HG02885 (cell line): ENCODE measurements around the gene IFITM1.

Experiments
- ATAC-seq: cut with Tn5 transposase; IDR thresholded peaks from one replicate; pipeline ENCODE4 v1.9.1; 2021; ENCODE audit warnings: mild to moderate bottlenecking; ENCODE audit not compliant: unreplicated experiment, poor library complexity

IFITM1 gene

DNA sequence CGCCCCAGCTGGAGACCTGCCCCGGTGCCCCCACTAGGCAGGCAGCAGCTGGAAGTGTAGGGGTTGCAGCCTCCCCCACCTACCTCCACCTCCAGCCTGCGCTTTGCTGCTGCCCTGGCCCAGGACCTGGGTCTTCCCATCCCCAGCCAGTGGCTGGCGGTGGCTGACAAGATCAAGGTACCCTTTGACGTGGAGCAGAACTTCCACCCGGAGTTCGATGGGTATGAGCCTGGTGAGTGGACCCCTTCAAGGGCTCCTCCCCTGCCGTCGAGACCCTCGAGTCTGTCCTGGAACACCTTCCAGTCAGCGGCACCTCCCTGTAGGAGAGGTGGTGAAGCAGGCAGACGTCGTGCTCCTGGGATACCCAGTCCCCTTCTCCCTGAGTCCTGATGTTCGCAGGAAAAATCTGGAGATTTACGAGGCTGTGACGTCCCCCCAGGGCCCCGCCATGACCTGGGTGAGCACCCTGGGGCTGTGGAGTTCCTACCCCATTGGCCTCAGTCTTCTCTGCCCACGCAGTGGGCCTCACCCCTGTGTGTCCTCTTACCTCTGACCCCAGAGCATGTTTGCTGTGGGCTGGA, 20.5 kb upstream of the IFITM1 start:
- no peak for ATAC-seq

DNA sequence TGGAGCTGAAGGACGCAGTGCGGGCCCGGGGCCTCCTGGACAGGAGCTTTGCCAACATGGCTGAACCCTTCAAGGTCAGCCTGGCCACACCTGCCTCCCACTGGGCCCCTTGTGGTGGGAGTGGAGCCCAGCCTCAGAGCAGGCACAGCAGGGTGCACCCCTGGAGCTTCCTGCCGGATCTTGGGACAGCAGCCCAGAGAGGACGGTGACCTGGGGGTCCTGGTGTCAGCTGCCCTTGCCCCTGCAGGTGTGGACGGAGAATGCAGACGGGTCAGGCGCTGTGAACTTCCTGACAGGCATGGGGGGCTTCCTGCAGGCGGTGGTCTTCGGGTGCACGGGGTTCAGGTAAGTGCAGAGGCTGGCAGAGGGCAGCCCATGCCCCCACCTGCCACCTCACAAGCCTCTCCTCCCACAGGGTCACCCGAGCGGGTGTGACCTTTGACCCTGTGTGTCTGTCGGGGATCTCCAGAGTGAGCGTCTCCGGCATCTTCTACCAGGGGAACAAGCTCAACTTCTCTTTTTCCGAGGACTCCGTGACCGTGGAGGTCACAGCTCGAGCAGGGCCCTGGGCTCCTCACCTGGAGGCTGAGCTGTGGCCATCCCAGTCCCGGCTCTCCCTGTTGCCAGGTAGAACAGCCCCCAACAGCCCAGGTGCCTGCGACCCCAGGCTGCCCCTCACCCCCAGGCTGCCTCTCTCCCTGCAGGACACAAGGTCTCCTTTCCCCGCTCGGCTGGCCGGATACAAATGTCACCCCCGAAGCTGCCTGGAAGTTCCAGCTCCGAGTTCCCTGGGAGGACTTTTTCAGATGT, 19.8 kb upstream of the IFITM1 start:
- ATAC-seq: no peak

DNA sequence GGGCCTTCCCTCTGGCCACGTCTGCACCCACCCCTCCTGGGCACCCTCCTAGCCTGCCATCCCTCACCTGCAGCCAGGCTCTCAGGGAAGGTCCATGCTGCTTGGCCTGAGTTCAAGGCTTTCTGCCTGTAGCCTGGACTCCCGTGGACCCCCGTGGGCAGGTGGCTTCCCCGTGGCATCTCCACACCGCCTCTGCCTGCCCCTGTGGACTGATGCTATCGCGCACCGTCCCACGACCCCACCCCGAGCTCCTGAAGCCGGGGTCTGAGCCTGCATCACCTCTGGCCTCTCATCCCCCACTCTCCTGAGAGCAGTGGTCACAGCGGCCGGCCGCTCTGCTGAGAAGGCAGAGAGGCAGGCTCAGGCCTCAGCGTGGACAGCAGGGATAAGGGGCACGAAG, 19.1 kb upstream of the IFITM1 start:
- ATAC-seq: no peak

DNA sequence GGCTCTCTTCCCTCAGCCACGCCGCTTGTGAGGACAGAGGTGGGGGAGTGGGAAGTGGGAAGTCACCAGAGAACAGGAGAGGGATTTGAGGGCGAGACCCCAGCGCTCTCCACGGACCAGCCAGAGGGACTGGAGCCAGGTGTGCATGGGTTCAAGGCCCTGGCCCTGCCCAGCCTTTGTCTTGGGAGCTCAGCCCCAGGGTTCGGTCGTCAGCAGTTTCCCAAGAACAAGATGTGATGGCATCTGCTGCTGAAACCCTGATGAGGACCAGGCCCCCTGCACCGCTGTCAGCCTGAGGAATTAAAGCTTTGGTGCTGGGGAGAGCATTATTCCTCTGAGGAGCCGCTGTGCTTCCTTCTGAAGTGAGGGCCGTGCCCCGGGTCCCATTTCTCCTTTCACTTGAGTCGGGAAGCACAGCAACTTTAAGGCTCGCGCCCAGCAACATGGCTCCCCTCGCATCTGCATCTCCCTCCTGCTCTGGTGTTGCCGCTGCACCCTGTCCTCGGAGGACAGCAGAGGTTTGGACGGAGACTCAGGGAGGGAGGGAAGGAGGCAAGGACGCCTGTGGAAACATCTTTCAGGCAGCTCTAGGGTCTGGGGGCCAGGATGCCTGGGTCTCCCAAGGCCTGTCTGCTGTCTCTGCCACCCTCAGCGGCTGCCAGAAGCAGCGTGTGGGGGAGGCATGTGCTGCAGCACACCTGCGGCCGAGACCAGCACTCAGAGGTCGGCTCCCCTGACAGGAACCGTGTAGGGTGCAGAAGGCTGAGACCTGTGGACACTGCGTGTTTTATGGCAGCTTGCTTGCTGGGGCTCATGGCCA, 18.3 kb upstream of the IFITM1 start:
- no peak for ATAC-seq

DNA sequence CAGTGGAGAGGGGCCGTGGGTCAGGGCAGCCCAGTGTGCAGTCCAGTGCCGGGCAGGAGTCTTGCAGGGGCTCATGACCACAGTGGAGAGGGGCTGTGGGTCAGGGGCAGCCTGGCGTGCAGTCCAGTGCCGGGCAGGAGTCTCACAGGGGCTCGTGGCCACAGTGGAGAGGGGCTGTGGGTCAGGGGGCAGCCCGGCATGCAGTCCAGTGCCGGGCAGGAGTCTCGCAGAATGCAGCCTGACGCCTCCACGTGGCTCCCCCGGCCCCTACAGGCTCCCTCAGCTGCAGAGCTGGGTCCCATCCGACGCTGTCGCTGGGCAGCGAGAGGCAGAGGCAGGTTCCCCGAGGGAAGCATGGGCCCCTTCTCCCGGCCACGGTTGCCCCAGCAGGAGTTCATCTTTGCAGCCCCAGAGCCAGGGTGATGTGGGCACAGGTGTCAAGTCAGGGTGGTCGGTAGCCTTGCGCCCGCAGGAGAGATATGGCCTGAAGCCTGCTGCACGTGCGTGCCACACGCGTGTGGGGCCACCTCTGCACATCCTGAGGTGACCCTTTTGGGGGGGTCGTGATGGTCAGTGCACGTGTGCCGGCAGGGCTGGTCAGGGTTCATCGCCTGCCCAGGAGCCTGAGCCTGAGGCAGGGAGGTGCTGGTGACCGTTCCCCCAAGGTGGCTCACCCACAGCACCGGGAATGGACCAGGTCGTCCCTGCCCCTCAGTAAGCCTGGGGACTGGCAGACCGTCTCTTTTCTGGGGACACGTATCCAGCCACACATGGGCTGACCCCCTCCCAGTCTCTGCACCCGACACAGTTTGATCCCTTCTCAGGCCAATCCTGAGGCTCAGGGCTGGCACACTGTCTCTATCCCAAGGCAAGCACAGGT, 17.4 kb upstream of the IFITM1 start:
- ATAC-seq: no peak

DNA sequence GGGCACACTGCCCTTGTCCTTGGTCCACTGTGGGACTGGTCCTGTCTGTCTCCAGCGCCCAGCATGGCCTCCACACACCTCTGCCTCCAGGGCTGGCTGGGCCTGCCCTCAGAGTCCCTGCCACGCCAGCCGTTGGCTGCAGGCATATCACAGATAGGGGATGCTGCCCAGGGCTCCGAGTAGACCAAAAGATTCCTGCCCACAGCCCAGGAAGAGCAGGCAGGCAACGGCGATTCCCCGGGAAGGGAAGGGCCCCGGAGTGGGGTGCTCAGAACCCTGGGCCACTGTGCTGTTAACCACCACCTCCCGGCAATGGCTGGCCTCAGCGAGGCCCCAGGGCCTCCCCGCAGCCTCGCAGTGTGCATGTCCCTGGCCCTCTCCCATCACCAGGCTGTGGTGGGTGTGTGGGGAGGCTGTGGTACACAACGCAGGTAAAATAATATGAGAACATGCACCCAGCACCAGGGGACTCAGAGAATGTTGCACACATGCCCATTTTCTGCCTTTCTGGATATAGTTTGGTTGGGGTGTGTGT, 16.7 kb upstream of the IFITM1 start:
- no peak for ATAC-seq

DNA sequence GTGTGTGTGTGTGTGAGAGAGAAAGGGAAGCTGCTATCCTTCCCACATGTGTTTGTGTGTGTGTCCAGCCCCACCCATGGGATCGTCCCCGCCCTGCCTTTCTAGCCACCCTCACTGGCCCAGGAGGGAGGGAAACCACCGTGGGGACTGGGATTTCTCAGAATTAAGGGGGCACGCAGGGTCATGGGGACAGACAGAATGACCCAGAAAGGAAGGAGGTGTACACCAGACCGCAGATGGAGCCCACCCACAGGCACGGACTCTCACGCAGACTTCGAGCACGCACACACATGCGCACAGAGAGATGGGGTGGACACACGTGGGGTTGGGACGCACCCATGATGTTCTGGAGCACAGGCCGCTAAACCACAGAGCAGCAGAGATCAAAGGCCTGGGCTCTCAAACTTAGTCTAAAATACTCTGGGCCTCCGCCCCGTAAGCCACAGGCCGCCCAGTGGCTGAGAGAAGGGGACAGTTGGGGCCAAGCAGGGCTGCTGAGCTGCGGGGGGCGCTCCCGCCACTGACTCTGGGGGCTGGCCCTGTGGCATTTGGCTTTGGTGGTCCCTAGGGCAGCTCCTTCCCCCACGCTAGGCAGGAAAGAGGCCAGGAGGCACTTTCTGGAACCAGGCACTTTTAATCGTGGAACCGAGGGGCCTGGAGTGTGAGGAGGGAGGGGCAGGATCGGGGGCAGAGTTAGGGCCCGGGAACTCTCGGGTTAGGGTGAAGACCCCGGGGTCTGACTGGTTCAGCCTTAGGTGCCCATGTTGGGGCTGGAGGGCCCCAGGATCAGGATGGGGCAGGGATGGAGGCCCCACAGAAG, 16.0 kb upstream of the IFITM1 start:
- ATAC-seq: peak; percentile 62

DNA sequence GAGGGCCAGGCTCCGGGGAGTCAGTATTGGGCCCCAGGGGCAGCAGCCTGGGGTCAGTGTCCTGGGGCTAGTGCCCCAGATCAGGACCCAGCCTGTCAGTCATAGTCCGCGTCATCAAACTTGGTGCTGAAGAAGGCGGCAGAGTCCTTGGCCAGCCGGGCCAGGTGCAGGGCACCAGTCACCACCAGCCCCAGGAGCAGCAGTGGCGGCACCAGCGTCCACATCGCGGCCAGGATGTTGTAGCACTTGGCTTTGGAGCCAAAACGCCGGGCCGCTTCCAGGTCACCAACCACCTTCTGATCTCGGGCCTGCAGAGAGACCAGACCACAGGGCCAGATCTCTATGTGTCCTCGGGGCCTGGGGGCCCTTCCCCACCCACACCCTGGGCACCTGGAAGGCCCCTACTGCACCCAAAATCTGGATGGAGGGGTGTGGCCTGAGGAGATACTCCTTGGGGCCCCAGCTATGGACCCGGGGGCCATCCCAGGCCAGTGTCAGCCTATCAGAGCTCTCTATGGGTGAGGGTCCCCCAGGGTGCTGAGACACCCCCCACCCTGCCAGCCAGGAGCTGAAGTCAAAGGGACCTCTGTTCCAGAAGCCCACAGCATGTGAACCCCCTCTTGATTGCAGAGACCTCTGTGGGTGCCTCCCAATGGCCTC, 15.3 kb upstream of the IFITM1 start:
- no peak for ATAC-seq

DNA sequence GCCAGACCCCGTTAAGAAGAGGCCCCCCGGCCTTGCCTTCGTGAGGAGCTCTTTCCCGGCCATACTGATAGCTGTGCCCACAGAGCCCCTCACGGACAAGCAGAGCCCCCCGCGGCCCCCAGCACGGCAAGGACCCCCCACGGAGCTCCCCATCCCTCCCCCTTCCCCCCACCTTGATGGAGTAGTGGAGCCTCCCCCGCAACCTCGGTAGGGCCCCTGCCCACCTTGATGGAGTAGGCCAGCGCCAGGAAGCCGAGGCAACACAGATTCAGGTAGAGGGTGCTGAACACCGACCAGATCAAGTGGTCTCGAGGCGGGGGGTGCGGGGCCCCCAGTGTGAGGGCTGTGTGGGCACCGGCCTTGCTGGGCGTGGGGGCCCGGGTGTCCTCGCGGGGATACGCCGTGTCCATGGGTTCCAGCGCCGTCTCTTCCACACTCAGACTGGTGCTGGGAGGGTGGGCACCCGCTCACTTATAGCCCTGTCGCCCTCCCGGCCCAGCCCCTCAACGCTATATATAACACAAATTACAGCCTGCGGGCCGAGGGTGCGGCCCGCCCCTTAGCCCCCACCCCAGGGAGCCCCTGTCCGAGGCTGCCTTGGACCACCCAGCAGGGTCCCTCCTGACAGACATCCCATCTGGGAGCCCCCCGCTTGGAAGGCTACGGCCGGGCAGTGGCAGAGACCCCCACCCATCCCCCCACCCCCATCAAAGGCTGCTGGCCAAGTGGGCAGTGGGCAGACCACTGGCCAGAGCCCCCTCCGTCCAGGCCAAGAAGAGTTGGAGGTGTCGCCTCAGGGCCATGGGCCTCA, 14.6 kb upstream of the IFITM1 start, which contains the start of gene IFITM5:
TSS of gene IFITM5 (minus strand) at position 446 of the 811 bp plus-strand sequence. CDS start at position 410, 36 bp downstream.
- no peak for ATAC-seq

DNA sequence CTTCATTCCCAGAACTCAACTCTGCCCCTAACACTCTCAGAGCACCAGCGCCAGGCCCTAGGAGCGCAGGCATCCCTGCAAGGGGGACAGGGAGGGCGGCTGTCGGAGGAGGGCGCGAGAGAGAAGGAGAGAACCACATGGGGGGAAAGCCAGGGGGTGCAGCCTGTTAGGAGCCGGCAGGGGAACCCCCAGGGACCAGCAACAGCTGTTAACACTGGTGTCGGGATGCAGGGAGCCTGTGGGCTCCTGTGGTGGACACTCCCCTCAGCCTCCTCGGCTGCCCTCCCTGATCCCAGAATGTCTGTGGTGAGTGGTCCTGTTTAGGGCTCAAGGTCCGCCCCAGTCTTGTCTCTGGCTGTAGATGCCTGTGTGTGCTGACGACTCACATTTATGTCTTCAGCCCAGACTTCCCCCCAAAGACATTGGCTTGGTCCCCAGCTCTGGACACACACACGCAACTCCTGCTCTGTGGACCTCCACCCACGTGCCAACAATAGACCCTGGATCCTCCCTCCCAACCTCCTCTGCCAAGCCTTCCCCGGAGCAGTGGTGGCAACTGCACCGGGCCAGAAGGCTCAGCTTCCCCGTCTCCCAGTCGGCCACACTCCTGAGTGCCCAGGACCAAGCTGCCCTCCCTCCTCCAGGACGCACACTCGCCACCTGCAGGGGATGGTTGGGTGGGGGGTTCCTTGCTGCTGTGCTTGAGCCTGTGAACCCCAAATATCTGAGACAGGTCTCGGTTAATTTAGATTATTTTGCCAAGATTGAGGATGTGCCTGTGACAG, 13.7 kb upstream of the IFITM1 start:
- no peak for ATAC-seq

DNA sequence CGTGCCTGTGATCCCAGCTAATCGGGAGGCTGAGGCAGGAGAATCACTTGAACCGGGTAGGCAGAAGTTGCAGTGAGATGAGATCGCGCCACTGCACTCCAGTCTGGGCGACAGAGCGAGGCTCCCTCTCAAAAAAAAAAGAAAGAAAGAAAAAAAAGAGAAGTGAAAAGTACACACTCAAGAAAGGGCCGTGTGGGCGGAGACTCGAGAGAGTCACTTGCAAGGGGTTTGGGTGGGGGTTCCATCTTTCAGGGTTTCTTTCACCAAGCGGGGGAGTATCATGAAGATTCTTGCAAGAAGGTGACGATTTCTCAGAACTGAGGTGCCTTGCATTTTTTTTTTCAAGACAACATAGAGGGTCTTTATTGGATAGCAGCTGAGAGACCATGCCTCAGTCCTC, 10.5 kb upstream of the IFITM1 start:
- no peak for ATAC-seq

DNA sequence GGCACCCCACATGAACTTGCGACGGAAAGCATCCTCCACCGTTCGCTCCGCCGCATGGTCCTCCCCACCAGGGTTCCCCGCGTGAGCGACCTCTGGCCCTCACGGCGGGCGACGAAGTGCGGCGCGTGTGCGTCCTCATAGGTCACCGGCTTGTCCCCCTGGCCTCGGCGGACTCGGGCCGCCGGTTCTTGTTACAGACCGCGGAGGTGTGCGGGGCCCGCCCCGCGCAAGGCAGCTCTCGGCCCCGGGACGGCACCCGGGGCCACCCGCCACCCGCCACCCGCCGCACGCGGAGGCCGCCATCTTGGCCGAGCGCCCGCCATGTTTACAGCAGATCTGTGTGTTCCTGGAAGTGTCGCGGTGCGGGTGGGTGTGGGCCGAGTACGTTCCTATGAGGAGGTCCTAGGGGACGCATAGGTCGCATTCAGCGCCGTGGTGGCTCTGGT, 9.8 kb upstream of the IFITM1 start:
- no peak for ATAC-seq

DNA sequence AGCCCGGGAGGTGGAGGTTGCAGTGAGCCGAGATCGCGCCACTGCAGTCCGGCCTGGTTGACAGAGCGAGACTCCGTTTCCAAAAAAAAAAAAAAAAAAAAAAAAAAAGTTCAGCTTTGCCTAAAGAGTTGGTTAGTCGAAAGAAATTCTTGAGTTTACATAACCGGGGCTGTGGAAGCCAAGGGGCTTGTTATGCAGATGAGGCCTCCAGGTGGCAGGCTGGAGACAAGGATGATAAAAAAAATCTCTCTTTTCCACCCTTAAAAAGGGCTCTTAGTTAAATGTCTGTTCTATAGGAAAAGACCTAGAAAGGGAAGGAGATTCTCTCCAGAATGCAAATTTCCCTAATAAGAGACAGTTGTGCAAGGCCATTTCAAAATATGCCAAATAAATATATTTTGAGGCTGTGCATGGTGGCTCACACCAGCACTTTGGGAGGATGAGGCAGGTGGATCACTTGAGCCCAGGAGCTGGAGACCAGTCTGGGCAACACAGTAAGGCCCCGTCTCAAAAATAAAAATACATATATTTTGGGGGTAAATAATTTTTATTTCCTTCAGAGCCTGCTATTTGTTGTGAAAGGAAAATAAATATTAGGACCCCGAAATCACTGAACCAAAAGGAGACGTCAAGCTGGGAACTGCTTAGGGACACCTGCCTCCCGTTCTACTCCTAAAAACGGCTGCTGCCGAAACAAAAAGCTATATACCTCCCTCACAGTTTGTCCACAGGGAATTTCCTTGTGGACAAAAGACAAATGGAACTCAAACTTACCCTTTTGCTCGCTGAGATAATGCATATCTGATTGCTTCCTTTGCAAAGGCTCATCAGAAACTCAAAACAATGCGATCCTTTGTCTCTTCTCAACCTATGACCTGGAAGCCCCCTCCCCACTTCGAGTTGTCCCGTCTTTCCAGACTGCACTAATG, 8.7 kb upstream of the IFITM1 start:
- no peak for ATAC-seq

DNA sequence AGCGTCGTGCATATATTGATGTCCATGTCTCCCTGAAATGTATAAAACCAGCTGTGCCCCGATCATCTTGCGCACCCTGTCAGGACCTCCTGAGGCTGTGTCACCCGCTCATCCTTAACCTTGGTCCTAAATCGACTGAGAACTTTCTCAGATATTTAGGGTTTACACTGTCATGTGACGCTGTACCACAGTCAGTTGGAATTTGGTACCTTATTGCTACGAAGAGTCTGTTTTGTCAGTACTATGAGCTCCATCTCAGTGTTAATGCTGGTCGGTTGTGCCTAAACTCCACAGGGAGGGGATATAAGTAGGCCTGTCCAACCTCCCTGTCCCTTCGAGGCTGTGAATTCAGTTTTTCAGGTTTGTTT, 8.0 kb upstream of the IFITM1 start:
- ATAC-seq: no peak

DNA sequence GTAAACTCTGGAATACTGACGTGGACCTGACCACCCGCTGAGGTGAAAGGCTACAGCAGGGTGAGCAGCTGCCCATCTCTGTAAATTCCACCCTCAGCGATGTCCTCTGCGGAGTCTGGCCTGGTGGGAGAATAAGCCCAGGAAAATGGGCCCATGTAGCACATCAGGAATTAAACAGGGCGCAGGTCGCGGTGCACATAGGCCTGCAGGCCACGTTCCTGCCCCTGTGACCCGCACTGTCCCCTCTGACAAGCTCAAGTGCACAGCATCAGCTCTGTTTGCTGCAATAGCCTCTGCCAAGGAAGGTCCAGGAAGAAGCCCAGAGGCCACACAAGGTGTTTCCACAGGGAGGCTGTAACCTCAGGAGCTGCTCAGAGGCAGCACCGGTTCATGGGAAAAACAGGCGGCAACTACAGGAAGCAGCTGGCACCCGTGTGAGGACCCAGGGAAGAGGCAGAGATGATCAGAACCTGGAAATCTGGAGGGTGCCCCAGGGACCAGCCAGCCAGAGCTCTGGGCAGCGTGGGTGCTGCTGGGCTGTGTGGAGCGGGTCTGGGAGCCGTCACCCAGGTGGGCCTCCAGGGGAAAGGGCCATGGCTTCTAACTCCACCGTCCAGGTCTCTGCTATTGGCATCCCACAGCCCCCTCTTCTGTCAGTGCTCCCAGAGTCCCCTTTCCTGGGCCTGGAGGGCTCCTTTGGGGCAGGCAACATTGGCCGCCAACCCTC, 7.0 kb upstream of the IFITM1 start:
- ATAC-seq: no peak
